HEK293 (cell line): ENCODE measurements around the gene WRAP73.

Source experiments
- CTCF ChIA-PET: fragments of 350-600 bp; formaldehyde crosslinking; extraction: SDS; loops from one replicate; lab custom pipeline; 2021; ENCODE audit warnings: antibody characterized with exemption; lab: Yijun Ruan, JAX
- POLR2A ChIA-PET: fragments of 300-600 bp; formaldehyde crosslinking; extraction: SDS; loops from one replicate; lab custom pipeline; 2020; ENCODE audit warnings: antibody characterized with exemption, inconsistent platforms; lab: Yijun Ruan, JAX
- H3K27ac ChIP-seq: fragments of 200-500 bp; sonication (Bioruptor generic); 2 replicates; pipeline ENCODE4 v1.5.1; 2014; ENCODE audit warnings: low read depth, low read length, control low read depth, inconsistent platforms; ENCODE audit errors: extremely low read depth
- H3K36me3 ChIP-seq, 2 experiments: fragments of 200-500 bp in 1 of 2; sonication (Bioruptor generic) in 1 of 2; 1 replicate in 1 of 2; 2 replicates in 1 of 2; pipeline ENCODE4 v1.5.1; 2014 to 2017; ENCODE audit warnings: inconsistent platforms in 2 of 2, low read length in 2 of 2; ENCODE audit not compliant: control insufficient read depth in 2 of 2, insufficient read depth in 1 of 2
- H3K4me1 ChIP-seq: fragments of 200-500 bp; sonication (Bioruptor generic); 2 replicates; pipeline ENCODE4 v1.5.1; 2014; ENCODE audit warnings: mild to moderate bottlenecking, low read length, inconsistent platforms; ENCODE audit not compliant: control insufficient read depth, insufficient read depth
- H3K4me3 ChIP-seq: 2 replicates; pipeline ENCODE4 v1.5.1; 2011; ENCODE audit warnings: low read depth, mild to moderate bottlenecking, control low read depth, low read length, moderate library complexity
- H3K9me3 ChIP-seq: fragments of 200-500 bp; sonication (Bioruptor generic); 2 replicates; pipeline ENCODE4 v1.5.1; 2014; ENCODE audit warnings: low read depth, low read length, inconsistent platforms; ENCODE audit not compliant: control insufficient read depth, insufficient read depth
- BCL6B ChIP-seq: fragments of 450-650 bp; formaldehyde crosslinking; IDR thresholded peaks from 2 replicates; pipeline ENCODE4 v1.5.1; 2017; ENCODE audit warnings: missing biosample characterization, missing genetic modification characterization
- CTCF ChIP-seq: fragments of 450-650 bp; formaldehyde crosslinking; IDR thresholded peaks from 2 replicates; pipeline ENCODE4 v1.5.1; 2016; ENCODE audit warnings: missing biosample characterization, missing genetic modification characterization
- GLI4 ChIP-seq: fragments of 450-650 bp; formaldehyde crosslinking; IDR thresholded peaks from 2 replicates; pipeline ENCODE4 v1.5.1; 2016; ENCODE audit warnings: missing biosample characterization, missing genetic modification characterization
- GLIS1 ChIP-seq: fragments of 450-650 bp; formaldehyde crosslinking; IDR thresholded peaks from 2 replicates; pipeline ENCODE4 v1.5.1; 2016; ENCODE audit warnings: missing biosample characterization, missing genetic modification characterization
- KLF10 ChIP-seq: fragments of 450-650 bp; IDR thresholded peaks from 2 replicates; pipeline ENCODE4 v1.5.1; 2018; ENCODE audit warnings: missing biosample characterization, mild to moderate bottlenecking, missing genetic modification characterization
- KLF16 ChIP-seq: fragments of 450-650 bp; formaldehyde crosslinking; IDR thresholded peaks from 2 replicates; pipeline ENCODE4 v1.5.1; 2017; ENCODE audit warnings: missing biosample characterization, missing genetic modification characterization
- PRDM1 ChIP-seq: fragments of 450-650 bp; formaldehyde crosslinking; IDR thresholded peaks from 2 replicates; pipeline ENCODE4; 2016; ENCODE audit warnings: missing biosample characterization, missing genetic modification characterization
- PRDM4 ChIP-seq: fragments of 450-650 bp; formaldehyde crosslinking; IDR thresholded peaks from 2 replicates; pipeline ENCODE4 v1.5.1; 2017; ENCODE audit warnings: missing biosample characterization, missing genetic modification characterization
- YY1 ChIP-seq: fragments of 450-650 bp; formaldehyde crosslinking; IDR thresholded peaks from 2 replicates; pipeline ENCODE4 v1.5.1; 2018; ENCODE audit warnings: missing biosample characterization, missing genetic modification characterization
- ZBTB48 ChIP-seq: fragments of 450-650 bp; formaldehyde crosslinking; IDR thresholded peaks from 2 replicates; pipeline ENCODE4 v1.5.1; 2016; ENCODE audit warnings: missing biosample characterization, missing genetic modification characterization
- ZFHX2 ChIP-seq: fragments of 450-650 bp; formaldehyde crosslinking; conservative IDR thresholded peaks from 2 replicates; pipeline ENCODE4 v1.5.1; 2016; ENCODE audit warnings: missing biosample characterization, missing genetic modification characterization
- ZFP37 ChIP-seq: fragments of 450-650 bp; formaldehyde crosslinking; IDR thresholded peaks from 2 replicates; pipeline ENCODE4 v1.5.1; 2016; ENCODE audit warnings: missing biosample characterization, missing genetic modification characterization
- ZFP69B ChIP-seq: fragments of 450-650 bp; formaldehyde crosslinking; IDR thresholded peaks from 2 replicates; pipeline ENCODE4 v1.5.1; 2016; ENCODE audit warnings: missing biosample characterization, missing genetic modification characterization
- ZIC2 ChIP-seq: fragments of 450-650 bp; formaldehyde crosslinking; IDR thresholded peaks from 2 replicates; pipeline ENCODE4 v1.5.1; 2016; ENCODE audit warnings: missing biosample characterization, missing genetic modification characterization
- ZNF121 ChIP-seq: fragments of 450-650 bp; formaldehyde crosslinking; IDR thresholded peaks from 2 replicates; pipeline ENCODE4 v1.5.1; 2016; ENCODE audit warnings: missing biosample characterization, missing genetic modification characterization
- ZNF302 ChIP-seq: fragments of 450-650 bp; formaldehyde crosslinking; IDR thresholded peaks from 2 replicates; pipeline ENCODE4 v1.5.1; 2016; ENCODE audit warnings: missing biosample characterization, missing genetic modification characterization, low read depth
- ZNF341 ChIP-seq: fragments of 450-650 bp; formaldehyde crosslinking; IDR thresholded peaks from 2 replicates; pipeline ENCODE4; 2016; ENCODE audit warnings: low read depth, missing biosample characterization, missing genetic modification characterization
- ZNF391 ChIP-seq: fragments of 450-650 bp; formaldehyde crosslinking; IDR thresholded peaks from 2 replicates; pipeline ENCODE4 v1.5.1; 2016; ENCODE audit warnings: low read depth, missing biosample characterization, missing genetic modification characterization, borderline replicate concordance
- ZNF560 ChIP-seq: fragments of 450-650 bp; formaldehyde crosslinking; IDR thresholded peaks from 2 replicates; pipeline ENCODE4 v1.5.1; 2017; ENCODE audit warnings: missing biosample characterization, missing genetic modification characterization, borderline replicate concordance
- ZNF561 ChIP-seq: fragments of 450-650 bp; IDR thresholded peaks from 2 replicates; pipeline ENCODE4 v1.5.1; 2018; ENCODE audit warnings: missing biosample characterization, missing genetic modification characterization, borderline replicate concordance
- ZNF610 ChIP-seq: fragments of 450-650 bp; formaldehyde crosslinking; IDR thresholded peaks from 2 replicates; pipeline ENCODE4 v1.5.1; 2016; ENCODE audit warnings: missing biosample characterization, missing genetic modification characterization, borderline replicate concordance
- ZNF629 ChIP-seq: fragments of 450-650 bp; formaldehyde crosslinking; IDR thresholded peaks from 2 replicates; pipeline ENCODE4 v1.5.1; 2017; ENCODE audit warnings: missing biosample characterization, missing genetic modification characterization
- ZNF660 ChIP-seq: fragments of 450-650 bp; IDR thresholded peaks from 2 replicates; pipeline ENCODE4 v1.5.1; 2018; ENCODE audit warnings: missing biosample characterization, mild to moderate bottlenecking, missing genetic modification characterization

WRAP73 gene

GRCh38 chr1:3614755-3615742 lies 34.9 kb downstream of the WRAP73 start:
- ChIA-PET POLR2A (no interaction called here), CTCF (interaction anchor here (0.6 to 7.8 kb wide), 22 partner anchors 9 to 183 kb away, joined by 3 to 41 read pairs (median 3); no protein-coding TSS in a partner anchor)
- Histone ChIP-seq H3K4me3 (no peak overlapping the region), H3K27ac (no peak overlapping the region), H3K9me3 (no peaks in the 10 kb centered on the region), H3K4me1 (no peaks in the 10 kb centered on the region; the same call in 1 of the 2 replicates), H3K36me3 (no peaks in the 10 kb centered on the region)
- peak; percentile 45; the same call in 1 of the 2 replicates for TF ChIP-seq ZIC2 (tag by site-specific recombination)
- TF ChIP-seq ZNF341 (tag by site-specific recombination), result peak; percentile 26; the same call in 1 of the 2 replicates
- TF ChIP-seq ZNF660, result no peak
- peak; percentile 18; the same call in 1 of the 2 replicates for TF ChIP-seq ZFP69B (tag by site-specific recombination)
- no peak for TF ChIP-seq PRDM1 (tag by site-specific recombination)
- no peak for TF ChIP-seq GLI4 (tag by site-specific recombination)
- TF ChIP-seq CTCF (tag by site-specific recombination), result peak; percentile 34; the same call in 1 of the 2 replicates
- no peak for TF ChIP-seq ZNF610 (tag by site-specific recombination)
- TF ChIP-seq GLIS1 (tag by site-specific recombination), result peak; percentile 96

GRCh38 chr1:3612123-3612522 lies 37.8 kb downstream of the WRAP73 start:
- ChIA-PET POLR2A (no interaction called here), CTCF (interaction anchor here (0.6 to 0.7 kb wide), 2 partner anchors 14 to 224 kb away, joined by 3 read pairs; no protein-coding TSS in a partner anchor)
- Histone ChIP-seq H3K9me3 (no peaks in the 10 kb centered on the region), H3K4me3 (no peak overlapping the region), H3K36me3 (no peaks in the 10 kb centered on the region), H3K4me1 (no peaks in the 10 kb centered on the region; the same call in 1 of the 2 replicates), H3K27ac (no peak overlapping the region)
- TF ChIP-seq ZNF341 (tag by site-specific recombination), result 0 out of 2 replicates have a peak, but pooled peaks have one; percentile 24
- no peak for TF ChIP-seq ZNF561 (tag by site-specific recombination)

- Histone ChIP-seq H3K36me3 (no peaks in the 10 kb centered on the region), H3K4me3 (peak within 1 kb of the TSS; percentile 36), H3K4me1 (no peaks in the 10 kb centered on the region; the same call in 1 of the 2 replicates), H3K9me3 (no peaks in the 10 kb centered on the region), H3K27ac (no peak within 1 kb of the TSS; the same call in 1 of the 2 replicates)
- ChIA-PET CTCF (interaction anchor here (0.5 to 1.7 kb wide), 4 partner anchors 8 to 223 kb away, joined by 3 to 9 read pairs (median 4); no protein-coding TSS in a partner anchor), POLR2A (no interaction called here)
- TF ChIP-seq ZFP69B (tag by site-specific recombination) (peak; percentile 45; the same call in 1 of the 2 replicates), ZBTB48 (tag by site-specific recombination) (no peak; the same call in 1 of the 2 replicates), ZNF629 (no peak), ZFP37 (tag by site-specific recombination) (no peak), ZNF560 (tag by site-specific recombination) (no peak), ZNF391 (tag by site-specific recombination) (no peak), KLF16 (tag by site-specific recombination) (no peak), PRDM4 (tag by site-specific recombination) (no peak), ZNF302 (tag by site-specific recombination) (no peak), BCL6B (tag by site-specific recombination) (no peak), YY1 (0 out of 2 replicates have a peak, but pooled peaks have one; percentile 31), KLF10 (tag by site-specific recombination) (peak; percentile 83; the same call in 1 of the 2 replicates), ZFHX2 (tag by site-specific recombination) (peak; percentile 87), ZNF121 (tag by site-specific recombination) (no peak)
Observed at GRCh38 chr1:3611170-3612019, 38.5 kb downstream of the WRAP73 start, which contains the start of gene MEGF6. Gene MEGF6, minus strand, starts transcription at chr1:3611508. Its CDS starts 240 bp downstream, at chr1:3611268.
